Measurements from ENCODE around the gene LCT.

Gene LCT

DNA sequence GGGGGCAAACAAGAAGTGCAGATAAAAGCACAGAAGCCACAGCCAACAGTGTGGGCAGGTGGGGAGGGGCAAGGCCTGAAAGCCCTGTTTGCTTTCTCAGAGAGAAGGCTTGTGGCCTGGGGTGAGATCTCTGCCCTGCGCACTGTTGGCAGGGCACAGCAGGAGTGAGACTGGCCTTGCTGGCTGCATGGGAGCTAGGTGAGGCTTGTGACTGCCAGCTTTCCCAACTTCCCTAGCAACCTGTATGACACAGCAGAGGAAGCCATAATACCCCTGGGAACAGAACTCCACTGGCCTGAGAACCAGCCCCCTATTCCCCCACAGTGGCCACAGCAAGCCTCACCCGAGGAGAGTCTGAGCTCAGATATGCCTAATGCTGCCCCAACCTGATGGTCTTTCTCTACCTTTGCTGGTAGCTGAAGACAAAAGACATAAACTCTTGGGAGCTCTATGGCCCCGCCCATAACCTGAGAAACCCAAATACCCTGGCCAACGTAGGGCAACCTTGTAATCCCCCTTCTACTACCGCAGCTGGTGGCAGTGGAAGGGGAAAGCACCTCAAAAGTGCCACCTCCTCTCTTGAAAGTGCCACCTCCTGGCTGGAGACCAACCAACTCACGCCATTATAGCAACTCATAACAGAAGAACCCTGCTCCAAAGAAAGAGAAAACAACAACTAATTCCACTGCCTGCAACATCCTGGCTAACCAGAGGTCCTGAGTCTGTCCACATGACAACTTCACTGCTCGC is 44.4 kb downstream of the LCT start:
- ATAC-seq, result no peak
- no peak for TF ChIP-seq TOX (CRISPR knock-in tag; IDR thresholded peaks at IDR 0.05; ENCODE audit: borderline replicate concordance)
- no peak for TF ChIP-seq SNAI2 (CRISPR knock-in tag; IDR thresholded peaks at IDR 0.05)
- TF ChIP-seq ESRRG (CRISPR knock-in tag; IDR thresholded peaks at IDR 0.05), result no peak
- no peak for TF ChIP-seq ZFP30 (CRISPR knock-in tag; IDR thresholded peaks at IDR 0.05)
- TF ChIP-seq ZNF565 (CRISPR knock-in tag; conservative IDR thresholded peaks at IDR 0.05; ENCODE audit: low read depth), result no peak
- TF ChIP-seq, protein P1, sequence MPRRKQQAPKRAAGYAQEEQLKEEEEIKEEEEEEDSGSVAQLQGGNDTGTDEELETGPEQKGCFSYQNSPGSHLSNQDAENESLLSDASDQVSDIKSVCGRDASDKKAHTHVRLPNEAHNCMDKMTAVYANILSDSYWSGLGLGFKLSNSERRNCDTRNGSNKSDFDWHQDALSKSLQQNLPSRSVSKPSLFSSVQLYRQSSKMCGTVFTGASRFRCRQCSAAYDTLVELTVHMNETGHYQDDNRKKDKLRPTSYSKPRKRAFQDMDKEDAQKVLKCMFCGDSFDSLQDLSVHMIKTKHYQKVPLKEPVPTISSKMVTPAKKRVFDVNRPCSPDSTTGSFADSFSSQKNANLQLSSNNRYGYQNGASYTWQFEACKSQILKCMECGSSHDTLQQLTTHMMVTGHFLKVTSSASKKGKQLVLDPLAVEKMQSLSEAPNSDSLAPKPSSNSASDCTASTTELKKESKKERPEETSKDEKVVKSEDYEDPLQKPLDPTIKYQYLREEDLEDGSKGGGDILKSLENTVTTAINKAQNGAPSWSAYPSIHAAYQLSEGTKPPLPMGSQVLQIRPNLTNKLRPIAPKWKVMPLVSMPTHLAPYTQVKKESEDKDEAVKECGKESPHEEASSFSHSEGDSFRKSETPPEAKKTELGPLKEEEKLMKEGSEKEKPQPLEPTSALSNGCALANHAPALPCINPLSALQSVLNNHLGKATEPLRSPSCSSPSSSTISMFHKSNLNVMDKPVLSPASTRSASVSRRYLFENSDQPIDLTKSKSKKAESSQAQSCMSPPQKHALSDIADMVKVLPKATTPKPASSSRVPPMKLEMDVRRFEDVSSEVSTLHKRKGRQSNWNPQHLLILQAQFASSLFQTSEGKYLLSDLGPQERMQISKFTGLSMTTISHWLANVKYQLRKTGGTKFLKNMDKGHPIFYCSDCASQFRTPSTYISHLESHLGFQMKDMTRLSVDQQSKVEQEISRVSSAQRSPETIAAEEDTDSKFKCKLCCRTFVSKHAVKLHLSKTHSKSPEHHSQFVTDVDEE (CRISPR knock-in tag; IDR thresholded peaks at IDR 0.05), result no peak
- no peak for TF ChIP-seq CSDC2 (CRISPR knock-in tag; IDR thresholded peaks at IDR 0.05)
- TF ChIP-seq OSR1 (CRISPR knock-in tag; IDR thresholded peaks at IDR 0.05), result no peak
- no peak for TF ChIP-seq ZC3H10 (CRISPR knock-in tag; IDR thresholded peaks at IDR 0.05)
- TF ChIP-seq, protein P2, sequence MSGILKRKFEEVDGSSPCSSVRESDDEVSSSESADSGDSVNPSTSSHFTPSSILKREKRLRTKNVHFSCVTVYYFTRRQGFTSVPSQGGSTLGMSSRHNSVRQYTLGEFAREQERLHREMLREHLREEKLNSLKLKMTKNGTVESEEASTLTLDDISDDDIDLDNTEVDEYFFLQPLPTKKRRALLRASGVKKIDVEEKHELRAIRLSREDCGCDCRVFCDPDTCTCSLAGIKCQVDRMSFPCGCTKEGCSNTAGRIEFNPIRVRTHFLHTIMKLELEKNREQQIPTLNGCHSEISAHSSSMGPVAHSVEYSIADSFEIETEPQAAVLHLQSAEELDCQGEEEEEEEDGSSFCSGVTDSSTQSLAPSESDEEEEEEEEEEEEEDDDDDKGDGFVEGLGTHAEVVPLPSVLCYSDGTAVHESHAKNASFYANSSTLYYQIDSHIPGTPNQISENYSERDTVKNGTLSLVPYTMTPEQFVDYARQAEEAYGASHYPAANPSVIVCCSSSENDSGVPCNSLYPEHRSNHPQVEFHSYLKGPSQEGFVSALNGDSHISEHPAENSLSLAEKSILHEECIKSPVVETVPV (CRISPR knock-in tag; IDR thresholded peaks at IDR 0.05), result no peak
- no peak for TF ChIP-seq TCF4 (CRISPR knock-in tag; IDR thresholded peaks at IDR 0.05; ENCODE audit: borderline replicate concordance)
- TF ChIP-seq ARNTL (CRISPR knock-in tag; IDR thresholded peaks at IDR 0.05; ENCODE audit: borderline replicate concordance, low read depth), result no peak
- no peak for TF ChIP-seq ZFP3 (CRISPR knock-in tag; IDR thresholded peaks at IDR 0.05)
- TF ChIP-seq, protein P3, sequence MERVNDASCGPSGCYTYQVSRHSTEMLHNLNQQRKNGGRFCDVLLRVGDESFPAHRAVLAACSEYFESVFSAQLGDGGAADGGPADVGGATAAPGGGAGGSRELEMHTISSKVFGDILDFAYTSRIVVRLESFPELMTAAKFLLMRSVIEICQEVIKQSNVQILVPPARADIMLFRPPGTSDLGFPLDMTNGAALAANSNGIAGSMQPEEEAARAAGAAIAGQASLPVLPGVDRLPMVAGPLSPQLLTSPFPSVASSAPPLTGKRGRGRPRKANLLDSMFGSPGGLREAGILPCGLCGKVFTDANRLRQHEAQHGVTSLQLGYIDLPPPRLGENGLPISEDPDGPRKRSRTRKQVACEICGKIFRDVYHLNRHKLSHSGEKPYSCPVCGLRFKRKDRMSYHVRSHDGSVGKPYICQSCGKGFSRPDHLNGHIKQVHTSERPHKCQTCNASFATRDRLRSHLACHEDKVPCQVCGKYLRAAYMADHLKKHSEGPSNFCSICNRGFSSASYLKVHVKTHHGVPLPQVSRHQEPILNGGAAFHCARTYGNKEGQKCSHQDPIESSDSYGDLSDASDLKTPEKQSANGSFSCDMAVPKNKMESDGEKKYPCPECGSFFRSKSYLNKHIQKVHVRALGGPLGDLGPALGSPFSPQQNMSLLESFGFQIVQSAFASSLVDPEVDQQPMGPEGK (CRISPR knock-in tag; IDR thresholded peaks at IDR 0.05; ENCODE audit: borderline replicate concordance), result no peak
- no peak for TF ChIP-seq PPARA (CRISPR knock-in tag; IDR thresholded peaks at IDR 0.05; ENCODE audit: borderline replicate concordance)
- TF ChIP-seq ZNF70 (CRISPR knock-in tag; IDR thresholded peaks at IDR 0.05), result no peak
- TF ChIP-seq, protein P4, sequence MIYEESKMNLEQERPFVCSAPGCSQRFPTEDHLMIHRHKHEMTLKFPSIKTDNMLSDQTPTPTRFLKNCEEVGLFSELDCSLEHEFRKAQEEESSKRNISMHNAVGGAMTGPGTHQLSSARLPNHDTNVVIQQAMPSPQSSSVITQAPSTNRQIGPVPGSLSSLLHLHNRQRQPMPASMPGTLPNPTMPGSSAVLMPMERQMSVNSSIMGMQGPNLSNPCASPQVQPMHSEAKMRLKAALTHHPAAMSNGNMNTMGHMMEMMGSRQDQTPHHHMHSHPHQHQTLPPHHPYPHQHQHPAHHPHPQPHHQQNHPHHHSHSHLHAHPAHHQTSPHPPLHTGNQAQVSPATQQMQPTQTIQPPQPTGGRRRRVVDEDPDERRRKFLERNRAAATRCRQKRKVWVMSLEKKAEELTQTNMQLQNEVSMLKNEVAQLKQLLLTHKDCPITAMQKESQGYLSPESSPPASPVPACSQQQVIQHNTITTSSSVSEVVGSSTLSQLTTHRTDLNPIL (CRISPR knock-in tag; IDR thresholded peaks at IDR 0.05; ENCODE audit: low read depth), result no peak
- TF ChIP-seq, protein P5, sequence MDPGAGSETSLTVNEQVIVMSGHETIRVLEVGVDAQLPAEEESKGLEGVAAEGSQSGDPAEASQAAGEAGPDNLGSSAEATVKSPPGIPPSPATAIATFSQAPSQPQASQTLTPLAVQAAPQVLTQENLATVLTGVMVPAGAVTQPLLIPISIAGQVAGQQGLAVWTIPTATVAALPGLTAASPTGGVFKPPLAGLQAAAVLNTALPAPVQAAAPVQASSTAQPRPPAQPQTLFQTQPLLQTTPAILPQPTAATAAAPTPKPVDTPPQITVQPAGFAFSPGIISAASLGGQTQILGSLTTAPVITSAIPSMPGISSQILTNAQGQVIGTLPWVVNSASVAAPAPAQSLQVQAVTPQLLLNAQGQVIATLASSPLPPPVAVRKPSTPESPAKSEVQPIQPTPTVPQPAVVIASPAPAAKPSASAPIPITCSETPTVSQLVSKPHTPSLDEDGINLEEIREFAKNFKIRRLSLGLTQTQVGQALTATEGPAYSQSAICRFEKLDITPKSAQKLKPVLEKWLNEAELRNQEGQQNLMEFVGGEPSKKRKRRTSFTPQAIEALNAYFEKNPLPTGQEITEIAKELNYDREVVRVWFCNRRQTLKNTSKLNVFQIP (CRISPR knock-in tag; IDR thresholded peaks at IDR 0.05; ENCODE audit: borderline replicate concordance, low read depth), result no peak
- no peak for TF ChIP-seq ISL1 (CRISPR knock-in tag; IDR thresholded peaks at IDR 0.05)

DNA sequence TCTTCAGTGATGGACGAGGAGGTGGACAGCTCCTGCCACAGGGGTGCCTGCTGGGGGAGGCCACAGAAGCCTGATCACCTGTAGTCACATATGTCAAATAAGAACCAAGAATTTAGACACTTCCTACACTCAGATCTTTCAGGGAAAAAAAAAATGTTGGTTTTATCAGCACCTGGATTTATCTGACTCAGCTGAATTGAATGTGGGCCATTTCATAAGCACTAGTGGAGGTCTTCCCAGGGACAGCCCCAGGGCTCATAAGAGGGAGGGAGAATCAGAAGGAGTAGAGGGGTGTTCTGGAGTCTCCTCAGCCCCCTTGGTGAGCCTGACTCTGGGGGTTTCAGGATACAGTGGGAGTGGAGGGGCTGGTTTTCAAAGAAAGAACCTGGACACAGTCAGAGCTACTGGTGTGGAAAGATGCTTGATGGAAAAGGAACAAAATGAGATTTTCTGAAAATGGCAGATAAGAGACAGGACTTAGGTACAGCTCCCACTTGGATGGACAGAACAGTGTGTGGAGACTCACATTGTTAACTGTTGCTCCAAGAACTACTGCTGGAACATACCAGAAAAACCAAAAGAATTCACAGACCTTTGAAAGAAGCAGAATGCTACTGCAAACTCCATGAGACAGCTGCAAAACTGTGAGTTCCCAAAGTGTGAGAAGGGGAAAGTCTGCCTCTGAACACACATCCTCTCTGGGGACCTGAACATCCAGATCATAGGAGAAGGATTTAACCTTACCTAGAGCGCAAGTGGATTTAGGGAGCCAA is 45.4 kb downstream of the LCT start:
- TF ChIP-seq ESRRG (CRISPR knock-in tag; IDR thresholded peaks at IDR 0.05) (no peak), OSR1 (CRISPR knock-in tag; IDR thresholded peaks at IDR 0.05) (no peak), ZNF565 (CRISPR knock-in tag; conservative IDR thresholded peaks at IDR 0.05; ENCODE audit: low read depth) (no peak), PPARA (CRISPR knock-in tag; IDR thresholded peaks at IDR 0.05; ENCODE audit: borderline replicate concordance) (no peak), TCF4 (CRISPR knock-in tag; IDR thresholded peaks at IDR 0.05; ENCODE audit: borderline replicate concordance) (no peak)
- no peak for ATAC-seq
